DND-41 (cell line): ENCODE data around the gene CLCN6.

Experiments used
- CTCF ChIP-seq: IDR thresholded peaks from 2 replicates; pipeline ENCODE4 v1.5.1; 2012; ENCODE audit warnings: borderline replicate concordance, low read length, moderate library complexity, mild to moderate bottlenecking; ENCODE audit not compliant: poor library complexity, severe bottlenecking; ENCODE audit errors: extremely low read depth
- EZH2 ChIP-seq: IDR thresholded peaks from 3 replicates; pipeline ENCODE4 v1.6.1; 2012; ENCODE audit warnings: borderline replicate concordance, low read depth, mild to moderate bottlenecking, moderate library complexity, low read length, inconsistent platforms; ENCODE audit not compliant: severe bottlenecking

GRCh38 chr1:11891433-11892186 lies 85.6 kb downstream of the CLCN6 start:
- no peak for TF ChIP-seq CTCF
- TF ChIP-seq EZH2: no peak
